Heart left ventricle (tissue), 13 donors: ENCODE data around the gene AK1.

Experiments used
- POLR2A ChIP-seq, 2 donors: fragments of 450-650 bp; IDR thresholded peaks; one replicate each; pipeline ENCODE4 v1.6.1; 2017; ENCODE audit warnings: antibody characterized with exemption in 2 of 2, mild to moderate bottlenecking in 2 of 2, moderate library complexity in 2 of 2
- TF ChIP-seq, protein P1 (sequence below), 12 donors: fragments of 200-600 bp; sonication (generic) in 4 of 12; IDR thresholded peaks; one replicate each; pipeline versions ENCODE4 v1.5.0 to v1.8.0; 2018 to 2022; ENCODE audit warnings: antibody characterized with exemption in 12 of 12, mild to moderate bottlenecking in 5 of 12
- donor health status: ischemic (EF 13 %, LVEDD 7.1; RV severe dilation, severe dysfunction).
- donor health status: DM: no; HTN: yes; CAD: no.
- donor health status: DM: no; HTN: no; CAD: no.
- donor health status: ischemic (EF 25% LVEDD 6.9; RV normal size, moderate dysfunction).
- donor health status: ischemic (EF 25% LVEDD 5.7; RV mildly dilated, moderate dysfunction).
- donor health status: ischemic (EF 35%, LVEDD 5.7; RV mildly dilated, moderate dysfunction).
- donor health status: nonischemic (EF 11% LVEDD 7.7; RV severe dilation, severe dysfunction).
- donor health status: DM: yes; HTN: yes; CAD: no.
- donor health status: PGD.
- donor health status: ischemic (EF 29% LVEDD 5.4; RV normal size, mild dysfunction).
- donor health status: nonischemic (EF 23%, LVEDD 6.1; RV moderate dilation, normal function).

DNA sequence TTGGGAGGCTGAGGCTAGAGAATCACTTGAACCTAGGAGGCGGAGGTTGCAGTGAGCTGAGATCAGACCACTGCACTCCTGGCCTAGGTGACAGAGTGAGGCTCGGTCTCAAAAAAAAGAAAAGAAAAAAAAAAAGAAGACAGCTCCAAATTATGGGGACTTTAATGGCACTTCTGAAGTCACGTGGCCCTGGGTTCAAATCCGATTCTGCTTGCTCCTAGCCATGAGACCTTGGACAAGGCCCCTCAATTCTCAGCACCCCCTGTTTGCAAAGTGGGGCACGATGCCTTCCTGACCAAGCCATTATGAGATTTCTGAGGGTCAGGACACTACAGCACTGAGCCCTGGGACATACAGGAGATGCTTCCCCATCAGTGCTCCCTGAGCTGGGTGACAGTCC, 22.0 kb downstream of the AK1 start:
- TF ChIP-seq, protein P1, sequence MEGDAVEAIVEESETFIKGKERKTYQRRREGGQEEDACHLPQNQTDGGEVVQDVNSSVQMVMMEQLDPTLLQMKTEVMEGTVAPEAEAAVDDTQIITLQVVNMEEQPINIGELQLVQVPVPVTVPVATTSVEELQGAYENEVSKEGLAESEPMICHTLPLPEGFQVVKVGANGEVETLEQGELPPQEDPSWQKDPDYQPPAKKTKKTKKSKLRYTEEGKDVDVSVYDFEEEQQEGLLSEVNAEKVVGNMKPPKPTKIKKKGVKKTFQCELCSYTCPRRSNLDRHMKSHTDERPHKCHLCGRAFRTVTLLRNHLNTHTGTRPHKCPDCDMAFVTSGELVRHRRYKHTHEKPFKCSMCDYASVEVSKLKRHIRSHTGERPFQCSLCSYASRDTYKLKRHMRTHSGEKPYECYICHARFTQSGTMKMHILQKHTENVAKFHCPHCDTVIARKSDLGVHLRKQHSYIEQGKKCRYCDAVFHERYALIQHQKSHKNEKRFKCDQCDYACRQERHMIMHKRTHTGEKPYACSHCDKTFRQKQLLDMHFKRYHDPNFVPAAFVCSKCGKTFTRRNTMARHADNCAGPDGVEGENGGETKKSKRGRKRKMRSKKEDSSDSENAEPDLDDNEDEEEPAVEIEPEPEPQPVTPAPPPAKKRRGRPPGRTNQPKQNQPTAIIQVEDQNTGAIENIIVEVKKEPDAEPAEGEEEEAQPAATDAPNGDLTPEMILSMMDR (IDR thresholded peaks at IDR 0.05) = no peak
- TF ChIP-seq POLR2A (IDR thresholded peaks at IDR 0.05) = no peak
